Thyroid gland (tissue), 4 donors: ENCODE measurements around the gene C3orf18. TPM values are rescaled to one million over a fixed set of nuclear protein-coding genes. Genes with fewer than 3 reads are reported as not detected.
A peak's percentile ranks its signal among the peaks of the same experiment; 100 is the strongest.

Experiments
- DNase-seq, 2 donors: peaks; one replicate each; pipeline ENCODE4 v3.0.0-alpha.2; 2019
- H3K27ac ChIP-seq, 3 donors: fragments of 200-600 bp; sonication (generic); 1 replicate in 2 of 3; 2 replicates in 1 of 3; pipeline ENCODE4 v1.5.1; 2016 to 2019; ENCODE audit warnings: mild to moderate bottlenecking in 1 of 3, moderate library complexity in 1 of 3
- H3K27me3 ChIP-seq: fragments of 200-600 bp; sonication (generic); one replicate; pipeline ENCODE4 v1.5.1; 2019
- H3K36me3 ChIP-seq, 2 donors: fragments of 200-600 bp; sonication (generic); one replicate each; pipeline ENCODE4 v1.5.1; 2016 to 2019
- H3K4me1 ChIP-seq, 2 donors: fragments of 200-600 bp; sonication (generic); one replicate each; pipeline ENCODE4 v1.5.1; 2017 to 2019
- H3K4me3 ChIP-seq, 3 donors: fragments of 200-600 bp; sonication (generic); replicated peaks in 1 of 3; 1 replicate in 2 of 3; 2 replicates in 1 of 3; pipeline ENCODE4 v1.5.1; 2016; ENCODE audit warnings: mild to moderate bottlenecking in 1 of 3
- H3K9me3 ChIP-seq: fragments of 200-600 bp; sonication (generic); one replicate; pipeline ENCODE4 v1.5.1; 2017
- POLR2A ChIP-seq, 2 donors: fragments of 450-650 bp; IDR thresholded peaks; one replicate each; pipeline ENCODE4 v1.6.1; 2017; ENCODE audit warnings: antibody characterized with exemption in 2 of 2, mild to moderate bottlenecking in 2 of 2, moderate library complexity in 1 of 2
- WGBS, 2 donors: methylation state at CpG; one replicate each; pipeline ENCODE4 v1.1.5; 2017; 5-methylcytosine and 5-hydroxymethylcytosine counted together
- intact Hi-C: fragments of 100-400 bp; cut with DNase I; formaldehyde crosslinking; loops from one replicate; pipeline ENCODE4 v1.15.1; 2023
- total RNA-seq, 4 donors: library from RNA; depleted of rRNA; stranded (reverse); fragments of >200 nt; gene quantifications; one replicate each; pipeline ENCODE4 v1.2.3, GENCODE V29; 2016
- TF ChIP-seq, protein P1 (sequence below), 6 experiments: fragments of 200-600 bp in 3 of 6; fragments of 450-650 bp in 3 of 6; sonication (generic) in 3 of 6; IDR thresholded peaks; one replicate each; pipeline ENCODE4 v1.5.1; 2016 to 2019; ENCODE audit warnings: antibody characterized with exemption in 6 of 6, mild to moderate bottlenecking in 2 of 6, inconsistent platforms in 1 of 6, moderate library complexity in 1 of 6

C3orf18 gene
- total RNA-seq, 4 donors from 2014 or later: 19.6 to 22.0 (median 20.3) TPM

DNA sequence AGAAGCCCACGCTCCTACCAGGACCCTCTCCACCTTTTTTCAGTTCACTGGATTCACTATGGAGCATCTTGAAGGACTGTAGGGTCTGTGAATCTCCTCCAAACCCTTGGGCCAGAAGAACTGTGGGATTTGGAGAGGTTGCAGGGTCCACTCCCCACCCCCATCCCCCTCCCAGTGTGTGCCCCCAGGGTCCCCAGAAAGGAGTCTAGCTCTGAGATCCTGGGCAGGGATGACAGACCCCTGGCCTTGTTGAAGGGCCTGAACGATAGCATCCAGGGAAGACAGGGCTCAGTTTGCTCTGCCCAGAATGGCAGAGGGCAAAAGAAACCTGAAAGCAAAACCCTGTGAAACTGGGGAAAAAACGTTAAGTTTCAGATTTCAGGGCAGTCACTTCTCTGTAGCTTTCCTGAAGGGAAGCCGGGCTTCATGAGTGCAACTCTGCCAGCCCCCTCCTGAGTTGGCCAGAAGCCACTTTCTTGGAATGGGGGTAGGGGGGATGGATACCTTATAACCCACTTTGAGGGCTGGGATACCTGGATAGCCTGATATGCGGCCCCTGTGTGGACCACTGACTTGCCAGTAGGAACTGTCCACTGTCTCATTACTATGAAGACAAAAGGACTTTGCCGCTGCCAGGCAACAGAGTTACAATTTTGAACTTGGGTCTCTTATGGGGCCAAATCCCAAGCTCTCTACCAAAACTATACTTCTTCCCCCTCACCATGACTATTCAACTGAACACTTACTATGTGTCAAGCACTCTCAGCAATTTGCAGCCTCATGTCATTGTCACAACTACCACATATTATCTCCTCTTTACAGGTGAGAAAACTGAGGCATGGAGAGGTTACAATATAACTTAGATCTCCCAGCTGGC is 45.7 kb upstream of the C3orf18 start:
- H3K9me3 ChIP-seq: no peaks in the 10 kb centered on the region
- DNase-seq: no peak
- peaks cover 33 to 49% of the 10 kb centered on the region in 2 donors for H3K4me1 ChIP-seq
- peak overlapping the region in 1 of 3 donors; percentile 69 for H3K4me3 ChIP-seq
- peak overlapping the region; percentile 71 to 100 (median 100) for H3K27ac ChIP-seq
- TF ChIP-seq, protein P1, sequence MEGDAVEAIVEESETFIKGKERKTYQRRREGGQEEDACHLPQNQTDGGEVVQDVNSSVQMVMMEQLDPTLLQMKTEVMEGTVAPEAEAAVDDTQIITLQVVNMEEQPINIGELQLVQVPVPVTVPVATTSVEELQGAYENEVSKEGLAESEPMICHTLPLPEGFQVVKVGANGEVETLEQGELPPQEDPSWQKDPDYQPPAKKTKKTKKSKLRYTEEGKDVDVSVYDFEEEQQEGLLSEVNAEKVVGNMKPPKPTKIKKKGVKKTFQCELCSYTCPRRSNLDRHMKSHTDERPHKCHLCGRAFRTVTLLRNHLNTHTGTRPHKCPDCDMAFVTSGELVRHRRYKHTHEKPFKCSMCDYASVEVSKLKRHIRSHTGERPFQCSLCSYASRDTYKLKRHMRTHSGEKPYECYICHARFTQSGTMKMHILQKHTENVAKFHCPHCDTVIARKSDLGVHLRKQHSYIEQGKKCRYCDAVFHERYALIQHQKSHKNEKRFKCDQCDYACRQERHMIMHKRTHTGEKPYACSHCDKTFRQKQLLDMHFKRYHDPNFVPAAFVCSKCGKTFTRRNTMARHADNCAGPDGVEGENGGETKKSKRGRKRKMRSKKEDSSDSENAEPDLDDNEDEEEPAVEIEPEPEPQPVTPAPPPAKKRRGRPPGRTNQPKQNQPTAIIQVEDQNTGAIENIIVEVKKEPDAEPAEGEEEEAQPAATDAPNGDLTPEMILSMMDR (IDR thresholded peaks at IDR 0.05): no peak
- TF ChIP-seq POLR2A (IDR thresholded peaks at IDR 0.05): no peak
- no peaks in the 10 kb centered on the region for H3K27me3 ChIP-seq
- WGBS, 2 donors: 62 to 63% methylated on average over 6 of the region's 6 CpGs
- H3K36me3 ChIP-seq: peaks cover under 1 to 1% of the 10 kb centered on the region in 2 donors
- intact Hi-C loops: no loop called here

DNA sequence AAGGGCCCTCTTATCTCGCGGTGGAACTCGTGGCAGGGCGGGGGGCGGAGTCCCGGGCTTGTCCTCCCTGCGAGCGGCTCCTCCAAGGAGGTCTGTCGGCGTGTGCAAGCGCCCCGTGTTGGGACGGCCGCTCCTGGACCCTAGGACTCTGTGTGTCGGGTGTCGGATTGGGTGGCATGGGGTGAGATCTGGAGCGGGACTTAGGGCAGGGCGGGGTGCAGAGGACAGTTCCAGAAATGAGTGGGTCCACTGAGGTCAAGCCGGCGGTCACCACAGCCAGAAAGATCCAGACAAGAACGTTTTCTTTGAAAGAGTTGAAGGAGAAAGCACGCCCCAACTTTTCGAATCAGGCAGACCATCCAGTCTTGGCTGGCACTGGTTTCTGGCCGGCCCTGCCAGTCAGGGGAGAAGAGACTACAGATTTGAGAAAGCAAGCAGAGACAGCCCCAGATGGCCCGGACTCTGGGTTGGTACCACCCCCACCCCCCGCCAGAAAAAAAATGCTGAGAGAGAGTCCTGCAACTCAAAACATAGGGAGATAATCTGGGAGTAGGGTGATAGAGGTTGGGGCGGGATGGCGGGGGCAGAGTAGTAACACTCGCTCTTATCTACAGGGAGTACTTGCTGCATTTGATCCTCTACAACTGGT is 44.8 kb upstream of the C3orf18 start:
- H3K4me3 ChIP-seq: peak overlapping the region in 2 of 3 donors; percentile 7 to 69
- H3K9me3 ChIP-seq: no peaks in the 10 kb centered on the region
- 7 to 15% methylated on average over 15 to 29 of the region's 29 CpGs for WGBS, 2 donors
- DNase-seq: no peak
- peak overlapping the region; percentile 71 to 100 (median 100) for H3K27ac ChIP-seq
- TF ChIP-seq POLR2A (IDR thresholded peaks at IDR 0.05): peak; percentile 58 to 76
- TF ChIP-seq, protein P1 (IDR thresholded peaks at IDR 0.05): no peak
- H3K4me1 ChIP-seq: peaks cover 33 to 52% of the 10 kb centered on the region in 2 donors
- H3K27me3 ChIP-seq: no peaks in the 10 kb centered on the region
- intact Hi-C loops: no loop called here
- H3K36me3 ChIP-seq: peaks cover 9 to 10% of the 10 kb centered on the region in 2 donors

GRCh38 chr3:50611464-50612233 is 44.1 kb upstream of the C3orf18 start, which contains the start of gene CISH:
Gene CISH (minus strand): TSS chr3:50611774. CDS start chr3:50611650, 124 bp downstream.
- WGBS, 2 donors: 0 to 1% methylated on average over 7 to 32 of the region's 75 CpGs
- TF ChIP-seq, protein P1 (IDR thresholded peaks at IDR 0.05): peak in 3 of 6 experiments; percentile 14 to 30 (median 28)
- peak; percentile 86 to 95 for TF ChIP-seq POLR2A (IDR thresholded peaks at IDR 0.05)
- H3K4me1 ChIP-seq: peaks cover 41 to 59% of the 10 kb centered on the region in 2 donors
- peak within 1 kb of the TSS; percentile 69 to 96 (median 82) for H3K4me3 ChIP-seq
- H3K9me3 ChIP-seq: no peaks in the 10 kb centered on the region
- H3K36me3 ChIP-seq: peaks cover 16 to 17% of the 10 kb centered on the region in 2 donors
- intact Hi-C loops: no loop called here
- no peaks in the 10 kb centered on the region for H3K27me3 ChIP-seq
- peak within 1 kb of the TSS; percentile 99 to 100 (median 100) for H3K27ac ChIP-seq
- peak; percentile 98 to 99 for DNase-seq

DNA sequence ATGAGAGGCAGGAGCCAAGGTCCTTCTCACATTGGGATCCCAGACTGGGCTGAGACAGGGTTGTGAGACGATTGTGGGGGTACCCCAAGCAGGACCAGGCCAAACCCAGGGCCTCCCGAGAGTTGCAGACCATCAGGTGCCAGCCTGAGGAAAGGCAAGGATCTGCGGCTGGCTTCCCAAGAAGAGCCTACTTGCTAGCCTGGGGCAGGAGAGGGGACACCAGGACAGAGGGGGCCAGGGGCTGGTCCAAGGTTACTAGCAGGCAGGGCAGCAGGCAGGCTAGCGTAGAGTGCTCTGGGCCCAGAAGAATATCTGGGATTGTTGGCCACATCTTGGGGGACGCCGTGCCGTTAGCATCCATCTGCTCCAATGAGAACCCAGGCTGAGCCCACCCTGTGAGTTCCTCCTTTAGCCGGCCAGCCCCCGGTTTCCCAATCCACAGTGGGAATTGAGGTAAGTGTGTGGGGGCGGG is 43.5 kb upstream of the C3orf18 start:
- DNase-seq: no peak
- Histone ChIP-seq H3K9me3 (no peaks in the 10 kb centered on the region), H3K27me3 (no peaks in the 10 kb centered on the region), H3K4me1 (peaks cover 47 to 62% of the 10 kb centered on the region in 2 donors), H3K4me3 (peak overlapping the region; percentile 69 to 96 (median 82)), H3K36me3 (peaks cover 20 to 21% of the 10 kb centered on the region in 2 donors), H3K27ac (peak overlapping the region; percentile 99 to 100 (median 100))
- TF ChIP-seq, protein P1 (IDR thresholded peaks at IDR 0.05): no peak
- no peak for TF ChIP-seq POLR2A (IDR thresholded peaks at IDR 0.05)
- intact Hi-C loops: no loop called here
- WGBS, 2 donors: 8 to 9% methylated on average over 9 to 10 of the region's 10 CpGs
